HG02678 (cell line): ENCODE data around the gene MTA2.
"Not testable (repeated sequence)": the region's sequence is repeated elsewhere in the genome, so short reads cannot be mapped to it uniquely, and the experiment has no call there.

Experiments used
- ATAC-seq: cut with Tn5 transposase; IDR thresholded peaks from one replicate; pipeline ENCODE4 v1.9.1; 2021; ENCODE audit warnings: mild to moderate bottlenecking, moderate library complexity; ENCODE audit not compliant: unreplicated experiment

MTA2 gene

DNA sequence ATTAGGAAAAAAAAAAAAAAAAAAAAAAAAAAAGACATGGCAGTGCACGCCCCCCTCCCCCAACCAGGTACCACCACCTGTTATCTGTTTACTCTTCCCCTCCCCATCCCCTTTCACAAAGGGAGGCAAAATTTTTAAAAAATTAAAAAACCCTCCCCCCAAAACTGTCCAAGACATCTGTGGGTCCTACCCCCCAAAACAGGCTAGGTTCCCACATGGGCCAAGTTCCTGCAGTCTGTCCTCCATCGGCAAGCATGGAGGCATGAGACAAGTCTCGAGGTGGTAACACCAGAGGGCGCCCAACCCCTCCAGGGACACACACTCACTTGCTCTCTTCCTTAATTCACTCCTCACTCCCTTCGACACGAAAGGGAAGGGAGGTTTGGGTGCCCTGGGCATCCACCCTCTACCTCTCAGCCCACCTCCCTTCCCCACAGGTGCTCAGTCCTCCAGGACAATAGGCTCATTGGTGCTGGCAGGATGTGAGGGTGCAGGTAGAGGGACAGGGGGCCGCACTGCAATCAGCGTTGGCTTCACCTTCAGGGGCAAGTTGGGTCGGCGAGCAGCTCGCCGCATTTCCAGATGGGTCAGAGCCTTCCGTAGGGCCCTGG, 8.1 kb downstream of the MTA2 start:
- ATAC-seq = no peak

DNA sequence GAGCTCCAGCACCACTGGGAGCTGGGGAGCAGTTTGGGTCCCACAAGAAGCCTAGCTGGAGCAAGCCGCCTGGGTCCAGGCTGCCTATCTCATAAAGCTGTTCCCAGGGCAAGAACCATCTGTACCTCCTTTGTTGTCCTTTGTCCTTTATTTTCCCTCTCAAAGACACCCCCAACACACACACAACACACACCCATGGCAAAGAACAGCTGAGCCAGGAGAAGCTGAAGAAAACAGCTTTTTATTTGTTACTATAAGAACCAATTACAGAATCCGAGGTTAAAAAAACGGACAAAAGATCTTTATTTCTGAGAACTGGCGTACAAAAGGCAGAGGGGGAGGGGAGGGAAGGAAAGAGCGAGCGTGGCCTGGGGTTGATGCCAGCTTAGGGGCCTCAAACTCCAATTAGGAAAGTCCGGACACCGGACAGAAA, 8.7 kb downstream of the MTA2 start:
- ATAC-seq = no peak

DNA sequence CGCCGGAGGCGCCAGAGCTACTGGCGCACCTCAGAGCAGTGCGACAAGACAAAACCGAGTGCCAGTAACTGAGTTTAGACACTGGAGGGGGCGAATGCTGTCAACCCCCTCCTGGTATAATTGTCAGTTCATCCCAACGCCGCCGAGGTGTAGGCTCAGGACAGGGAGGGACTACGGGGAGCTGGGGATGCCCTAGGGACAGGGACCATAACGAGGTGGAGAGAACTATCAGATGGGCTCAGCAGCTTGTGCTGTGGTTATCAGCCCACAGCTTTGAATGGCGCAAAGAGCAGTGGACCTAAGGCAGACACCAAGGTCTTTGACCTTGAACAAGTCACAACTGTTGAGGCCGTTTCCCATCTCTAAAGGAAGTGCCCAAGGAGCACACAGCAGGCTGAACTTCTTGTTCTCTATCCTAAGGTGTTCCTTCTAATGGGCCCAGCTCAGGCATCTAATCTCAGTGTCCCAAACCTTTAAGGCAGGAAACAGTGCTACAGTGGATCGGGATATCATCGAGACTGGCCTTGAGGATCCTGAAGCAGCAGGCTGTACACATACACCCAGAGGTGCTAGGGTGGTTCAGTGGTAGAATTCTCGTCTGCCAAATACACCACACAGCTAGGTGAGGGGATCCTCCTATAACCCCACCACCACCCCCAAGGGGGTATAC, 9.4 kb downstream of the MTA2 start:
- ATAC-seq = no peak

DNA sequence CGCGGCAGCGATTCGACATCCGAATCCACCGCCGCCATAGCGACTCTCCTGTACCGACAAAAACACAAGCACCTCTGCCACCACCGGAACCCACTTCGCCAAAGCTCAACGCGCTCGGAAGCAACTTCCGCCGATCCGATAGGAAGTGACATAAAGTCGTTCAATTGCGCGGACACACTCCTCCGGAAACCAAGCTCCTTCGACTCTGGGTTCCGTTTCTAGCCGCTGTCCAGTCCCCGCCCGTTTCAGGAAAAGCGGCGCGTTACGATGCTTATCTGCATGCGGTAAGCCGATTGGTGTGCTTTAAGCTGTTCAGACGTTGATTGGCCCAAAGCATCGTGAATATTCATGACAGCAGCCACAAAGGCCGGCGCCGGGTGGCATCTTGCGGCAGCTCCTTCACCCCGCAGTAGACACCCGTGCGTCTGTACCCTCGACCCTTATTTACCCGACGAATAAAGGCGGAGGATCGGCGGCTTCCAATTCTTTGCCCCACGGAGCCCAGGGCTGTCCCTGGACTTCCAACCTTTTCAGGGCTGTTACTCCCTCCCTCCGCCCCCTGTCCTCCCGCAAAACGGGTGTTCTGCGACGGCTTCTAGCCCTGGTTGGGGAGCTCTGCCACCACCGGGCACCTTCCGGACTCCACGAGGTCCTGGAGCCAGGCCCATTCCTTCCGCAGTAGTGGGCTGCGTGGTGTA, 10.1 kb downstream of the MTA2 start, which contains the start of gene TUT1:
TUT1 (minus strand) TSS at position 76 of the 698 bp plus-strand sequence; CDS start at position 38, 38 bp downstream.
- ATAC-seq = peak; percentile 85

DNA sequence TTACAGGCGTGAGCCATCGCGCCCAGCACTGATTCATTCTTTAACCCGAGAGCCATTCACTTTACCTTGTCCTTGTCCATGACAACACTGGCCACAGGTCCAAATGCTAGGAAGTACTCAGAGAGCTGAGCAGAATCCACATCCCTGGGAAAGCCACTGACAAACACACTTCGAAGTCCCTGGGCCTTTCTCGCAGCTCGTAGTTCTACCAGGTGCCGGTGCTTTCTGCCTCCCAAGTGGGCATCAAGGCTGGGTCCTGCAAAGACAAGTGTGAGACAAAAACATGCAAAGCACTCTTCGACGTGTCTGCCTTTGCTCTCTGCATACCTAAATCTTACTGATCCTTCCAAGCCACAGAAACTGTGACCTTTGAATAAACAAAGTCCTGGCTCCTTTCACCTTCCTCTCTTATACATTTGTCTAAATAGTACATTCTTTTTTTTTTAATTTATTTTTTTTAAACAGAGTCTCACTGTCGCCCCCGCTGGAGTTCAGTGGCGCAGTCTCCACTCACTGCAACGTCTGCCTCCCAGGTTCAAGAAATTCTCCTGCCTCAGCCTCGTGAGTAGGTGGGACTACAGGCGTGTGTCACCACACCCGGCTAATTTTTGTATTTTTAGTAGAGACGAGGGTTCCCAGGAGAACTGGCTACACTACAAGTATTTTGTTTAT, 12.6 kb downstream of the MTA2 start:
- ATAC-seq = no peak

DNA sequence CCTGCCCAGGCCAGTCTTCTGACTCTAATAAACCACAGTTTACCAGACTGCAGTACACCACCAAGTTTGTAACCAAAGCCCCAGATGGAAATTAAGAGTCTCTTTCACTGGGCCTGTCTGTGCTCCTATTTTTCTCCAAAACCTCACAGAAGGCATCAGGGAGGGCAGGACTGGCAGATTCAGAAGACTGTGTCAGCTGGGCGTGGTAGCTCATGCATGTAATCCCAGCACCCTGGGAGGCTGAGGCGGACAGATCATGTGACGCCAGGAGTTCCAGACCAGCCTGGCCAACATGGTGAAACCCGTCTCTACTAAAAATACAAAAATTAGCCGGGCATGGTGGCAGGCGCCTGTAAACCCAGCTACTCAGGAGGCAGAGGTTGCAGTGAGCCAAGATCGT, 16.3 kb downstream of the MTA2 start:
- ATAC-seq = not testable (repeated sequence)

DNA sequence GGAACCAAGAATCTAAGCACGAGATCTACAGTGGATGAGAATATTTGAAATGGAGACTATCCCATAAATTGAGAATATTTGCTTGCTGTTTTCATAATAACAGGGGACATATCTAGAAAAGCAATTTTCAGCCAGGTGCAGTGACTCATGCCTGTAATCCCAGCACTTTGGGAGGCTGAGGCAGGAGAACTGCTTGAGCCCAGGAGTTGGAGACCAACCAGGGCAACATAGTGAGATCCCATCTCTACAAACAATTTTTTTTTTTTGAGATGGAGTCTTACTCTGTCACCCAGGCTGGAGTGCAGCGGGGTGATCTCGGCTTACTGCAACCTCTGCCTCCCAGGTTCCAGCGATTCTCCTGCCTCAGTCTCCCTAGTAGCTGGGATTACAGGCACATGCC, 19.9 kb downstream of the MTA2 start:
- not testable (repeated sequence) for ATAC-seq

DNA sequence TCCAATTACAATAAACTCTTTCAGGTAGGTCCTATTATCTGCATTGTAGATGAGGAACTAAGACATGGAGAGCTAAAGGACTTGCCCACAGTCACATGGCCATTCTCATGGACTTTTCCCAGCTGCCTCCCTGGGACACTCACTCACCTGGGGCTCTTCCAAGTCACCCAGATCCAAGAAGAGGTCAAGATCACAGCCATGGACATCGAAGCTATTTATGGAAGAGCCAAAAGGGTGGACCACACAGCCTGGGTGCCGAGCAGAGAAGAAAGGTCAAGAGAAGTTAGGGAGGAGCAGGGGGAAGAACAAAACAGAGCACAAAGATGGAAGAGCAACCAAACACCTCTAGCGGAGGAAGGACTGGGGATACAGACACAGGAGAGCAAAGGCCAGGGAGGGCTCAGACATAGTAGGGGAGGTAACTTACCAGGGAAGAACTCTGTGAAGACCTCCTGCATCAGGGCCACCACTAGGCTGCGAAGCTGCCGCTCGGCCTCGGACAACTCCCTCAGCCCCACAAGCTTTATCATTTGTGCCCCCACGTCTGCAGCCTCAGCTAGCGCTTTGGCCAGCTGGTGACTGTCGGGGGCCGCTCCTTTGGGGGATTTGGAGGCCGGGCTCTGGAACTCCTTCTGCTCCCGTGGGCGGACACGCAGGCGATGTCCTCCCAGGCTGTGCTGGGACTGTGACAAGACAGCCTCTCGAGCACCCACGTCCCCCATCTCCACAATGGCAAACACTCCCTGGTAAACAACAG, 20.5 kb downstream of the MTA2 start:
- no peak for ATAC-seq

DNA sequence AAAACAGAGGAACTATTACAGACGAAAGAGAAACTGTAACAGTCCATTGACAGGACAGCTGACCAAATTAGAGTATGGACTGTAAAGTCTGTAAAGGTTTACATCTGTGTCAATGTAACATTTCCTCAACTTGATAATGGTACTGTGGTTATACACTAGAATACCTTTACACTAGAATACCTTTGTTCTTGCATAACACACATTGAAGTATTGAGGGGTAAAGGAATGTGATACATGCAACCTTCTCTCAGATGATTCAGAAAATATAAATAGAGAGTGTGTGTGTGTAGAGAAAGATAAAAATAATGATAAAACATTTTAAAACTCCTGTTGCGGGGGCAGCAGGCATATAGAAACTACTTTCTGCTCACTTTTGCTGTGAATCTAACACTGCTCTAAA, 22.4 kb downstream of the MTA2 start:
- no peak for ATAC-seq

DNA sequence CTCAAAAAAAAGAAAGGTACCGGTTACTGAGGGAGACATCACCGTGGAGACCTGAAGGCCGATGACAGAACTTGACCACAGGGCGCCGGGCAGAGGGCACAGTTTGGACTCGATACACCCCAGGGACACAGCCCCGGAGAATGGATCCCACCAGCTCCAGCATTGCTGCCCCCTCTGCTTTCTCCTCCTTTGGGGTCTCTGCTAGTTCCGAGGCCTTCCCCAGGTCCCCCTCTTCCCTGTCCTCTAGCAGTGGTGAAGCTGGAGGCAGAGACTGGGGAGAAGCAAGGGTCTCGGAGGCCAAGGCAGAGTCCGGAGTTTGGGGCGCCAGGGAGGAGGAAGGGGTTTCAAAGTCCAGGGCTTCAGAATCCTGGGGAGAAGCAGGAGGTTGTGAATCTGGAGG, 23.1 kb downstream of the MTA2 start:
- no peak for ATAC-seq

DNA sequence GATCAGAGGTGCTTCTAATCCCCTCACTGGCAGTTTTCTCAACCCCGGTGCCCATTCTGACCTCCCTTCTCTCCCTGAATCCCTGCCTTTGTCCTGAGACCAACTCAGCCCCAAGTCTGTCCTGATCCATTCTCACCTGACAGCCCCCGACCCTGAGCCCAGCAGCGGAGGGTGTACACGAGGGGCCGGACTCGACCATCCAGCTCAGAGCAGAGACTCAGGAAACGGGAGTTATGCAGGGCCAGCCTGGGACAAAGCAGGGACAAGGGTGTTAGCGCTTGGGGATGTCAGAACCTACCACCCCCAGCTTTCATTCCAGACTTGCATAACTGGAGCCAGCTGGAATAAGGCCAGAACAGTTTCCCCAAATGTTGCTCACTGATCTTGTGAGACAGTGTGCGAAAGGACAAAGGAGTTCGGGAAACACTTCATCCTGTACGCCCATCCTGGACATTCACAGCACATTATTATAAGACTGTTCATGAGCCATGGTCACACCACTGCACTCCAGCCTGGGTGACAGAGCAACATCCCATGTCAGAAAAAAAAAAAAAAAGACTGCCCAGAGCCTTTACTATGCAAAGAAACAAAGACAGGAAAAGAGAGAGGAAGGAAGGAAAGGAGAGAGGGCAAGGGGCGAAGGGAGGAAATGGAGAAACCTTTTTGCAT, 24.5 kb downstream of the MTA2 start:
- ATAC-seq = no peak

DNA sequence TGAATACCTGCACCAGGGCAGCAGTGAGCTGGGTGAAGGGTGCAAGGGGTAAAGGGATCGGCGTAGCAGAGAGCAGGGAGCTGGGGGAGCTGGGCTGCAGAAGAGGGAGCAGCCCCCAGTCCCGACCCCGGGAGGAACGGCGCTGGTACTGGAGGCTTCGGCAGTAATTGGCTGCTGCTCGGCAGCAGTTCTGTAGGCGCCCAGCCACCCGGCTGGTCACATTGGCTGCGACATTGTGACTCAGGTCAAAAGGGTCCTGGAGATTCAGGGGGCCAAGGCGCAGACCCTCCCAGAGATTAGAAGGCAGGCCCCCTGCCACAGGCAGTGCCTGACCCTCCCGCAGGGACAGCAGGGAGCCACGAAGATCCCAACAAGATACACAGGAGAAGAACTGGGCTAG, 25.8 kb downstream of the MTA2 start:
- no peak for ATAC-seq

DNA sequence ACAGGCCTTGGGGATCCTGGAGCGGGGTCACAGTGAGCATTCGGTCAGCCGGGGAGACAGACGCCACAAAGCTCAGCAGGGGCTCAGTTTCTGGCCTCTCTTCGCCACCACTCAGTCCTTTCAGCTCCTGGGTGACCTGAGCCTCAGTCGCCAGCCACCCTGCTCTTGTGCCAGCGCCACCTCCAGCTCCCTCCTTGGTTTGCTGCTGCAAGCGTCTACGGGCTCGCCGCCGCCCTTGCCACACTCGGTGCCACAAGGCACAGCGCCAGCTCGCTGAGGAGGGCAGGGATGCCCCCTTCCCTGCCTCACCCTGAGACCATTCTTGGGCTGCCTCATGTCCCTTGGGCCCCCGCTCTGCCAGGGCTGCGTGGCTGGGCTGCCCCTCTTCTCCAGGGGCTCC, 26.5 kb downstream of the MTA2 start:
- no peak for ATAC-seq

DNA sequence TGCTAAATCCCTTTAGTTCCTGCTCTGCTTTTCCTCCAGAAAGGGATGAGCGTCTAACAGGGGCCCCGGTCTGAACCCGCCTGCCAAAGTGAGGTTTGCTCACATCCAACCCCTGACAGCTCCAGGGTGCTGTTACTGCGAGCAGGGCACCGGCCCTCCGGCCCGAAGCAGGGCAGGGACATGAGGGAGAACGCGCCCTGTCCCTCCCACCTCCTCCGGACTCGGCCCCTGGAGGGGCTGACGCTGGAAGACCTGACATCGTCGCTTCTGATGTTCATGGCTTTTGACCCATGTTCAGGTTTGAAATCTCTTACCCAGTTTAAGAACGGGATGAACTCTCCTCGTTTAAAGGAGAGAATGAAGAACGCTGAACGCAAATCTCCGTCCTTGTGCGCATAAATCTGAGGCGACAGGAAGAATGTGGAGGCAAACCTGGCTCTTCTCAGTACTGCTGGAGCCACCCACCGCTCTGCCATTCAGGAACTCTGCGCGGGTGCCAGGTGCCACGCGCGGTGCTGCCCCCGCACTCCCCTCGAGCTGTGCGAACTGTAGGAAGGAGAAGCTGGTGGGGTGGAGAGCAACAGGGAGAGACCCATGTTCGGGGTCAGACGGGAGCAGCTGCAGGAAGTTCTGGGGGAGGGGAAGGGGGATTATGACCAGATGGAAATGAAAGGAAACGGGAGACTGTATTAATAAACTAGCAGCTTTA, 27.1 kb downstream of the MTA2 start:
- peak; percentile 3 for ATAC-seq

DNA sequence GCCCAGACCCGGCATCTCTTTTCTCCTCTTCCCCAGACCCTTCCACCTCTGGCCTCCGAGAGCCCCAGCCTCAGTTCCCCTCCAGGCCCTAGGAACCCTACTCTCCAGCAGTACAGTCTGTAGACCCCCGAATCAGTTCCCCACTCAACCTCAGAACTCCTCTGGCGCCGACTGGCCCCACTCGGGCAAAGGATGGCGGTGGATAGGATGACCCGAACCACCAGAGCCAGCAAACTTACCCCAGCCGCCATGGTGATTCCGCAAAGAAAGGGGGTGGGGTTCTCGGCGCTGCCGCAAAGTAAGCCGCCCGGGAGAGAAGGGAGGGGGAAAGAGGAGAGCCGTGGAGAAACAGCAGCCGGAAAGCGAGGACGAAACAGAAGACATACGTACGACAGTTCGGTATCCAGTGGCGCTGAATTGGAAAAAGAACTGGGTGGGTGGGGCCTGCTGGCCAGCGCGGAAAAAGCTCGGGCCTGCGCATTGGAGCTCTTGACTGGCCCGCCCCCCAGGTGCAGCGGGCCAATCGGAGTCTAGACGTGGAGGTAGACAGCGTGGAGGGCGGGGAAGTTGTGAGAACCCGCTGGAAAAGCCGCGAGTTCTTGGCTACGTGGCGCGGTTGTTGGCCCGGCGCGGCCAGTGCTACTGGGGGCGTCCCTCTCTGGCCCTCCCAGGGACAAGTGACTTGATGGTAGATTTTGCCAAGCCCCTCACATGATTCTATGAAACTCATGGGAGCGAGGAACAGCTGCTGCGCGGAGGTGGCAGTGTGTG, 27.9 kb downstream of the MTA2 start, which contains the start of gene EEF1G:
EEF1G (minus strand) TSS at position 300 of the 771 bp plus-strand sequence; CDS start at position 251, 49 bp downstream.
- ATAC-seq = peak; percentile 86

DNA sequence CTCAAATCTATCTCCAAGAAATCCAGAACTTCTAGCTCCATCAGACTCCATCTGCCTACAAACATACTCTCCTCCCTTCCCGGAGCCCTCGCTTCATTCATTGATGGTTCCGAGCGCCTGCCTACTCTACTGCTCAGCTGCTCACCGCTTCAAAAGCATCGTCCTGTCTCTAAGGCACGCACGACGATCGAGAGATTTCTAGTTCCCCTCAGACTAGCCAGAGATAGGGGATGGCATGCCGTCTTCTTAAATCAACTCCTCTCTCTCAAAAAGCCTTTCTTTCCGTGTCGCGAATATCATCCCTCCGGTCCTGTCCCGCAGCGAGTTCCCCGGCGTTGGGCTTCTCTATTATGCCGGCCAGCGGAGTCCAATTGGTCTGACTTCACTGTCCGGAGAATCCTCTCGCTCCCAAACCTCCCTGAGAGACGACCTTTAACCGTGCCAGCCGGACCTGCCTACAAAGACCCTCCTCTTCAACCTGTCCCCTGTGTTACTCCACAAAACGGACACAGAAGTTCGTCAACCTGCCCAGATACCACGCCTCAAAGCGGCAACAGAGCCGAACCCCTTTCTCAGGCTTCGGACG, 28.6 kb downstream of the MTA2 start:
- ATAC-seq = no peak

DNA sequence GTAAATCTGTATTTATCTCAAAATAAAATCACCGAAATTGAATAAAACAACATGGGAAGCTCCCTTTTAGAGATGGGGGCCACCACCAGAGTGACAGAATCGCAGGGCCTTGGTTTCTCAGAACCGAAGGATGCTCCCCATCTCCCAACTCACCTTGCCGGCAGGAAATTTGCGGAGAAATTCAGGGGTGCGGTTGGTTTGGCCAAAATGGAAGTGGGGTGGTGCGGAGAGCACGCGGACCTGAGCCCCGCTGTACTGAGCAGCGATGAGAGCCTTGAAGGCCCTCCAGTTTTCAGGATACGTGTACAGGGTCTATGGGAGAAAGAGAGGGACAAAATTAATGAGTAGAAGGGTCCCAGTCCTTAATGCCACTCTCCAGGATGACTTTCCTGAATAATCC, 29.2 kb downstream of the MTA2 start:
- no peak for ATAC-seq

DNA sequence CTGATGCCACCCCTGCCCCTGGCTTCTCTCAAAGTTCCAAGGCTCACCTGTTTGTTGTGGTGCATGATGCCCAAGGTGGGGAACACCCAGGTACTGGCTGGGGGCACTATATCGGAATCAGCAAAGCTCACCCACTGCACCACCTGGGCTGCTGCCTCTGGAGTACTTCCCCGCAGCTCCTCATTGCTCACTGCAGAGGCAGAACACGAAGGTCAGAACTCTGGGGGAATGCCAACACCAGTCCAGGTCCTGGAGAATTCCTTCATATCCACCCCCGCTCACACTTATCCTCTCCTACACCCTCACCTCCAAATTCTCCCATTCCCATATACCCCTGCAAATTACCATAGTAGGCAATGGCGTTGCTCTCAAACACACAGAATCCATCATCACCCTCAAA, 30.2 kb downstream of the MTA2 start:
- ATAC-seq = not testable (repeated sequence)
